Stomach (tissue), 9 donors: ENCODE results near the gene C16orf78. TPM values are rescaled to one million over a fixed set of nuclear protein-coding genes. Genes with fewer than 3 reads are reported as not detected.

Source experiments
- DNase-seq, 2 donors: peaks; one replicate each; pipeline versions ENCODE4 v3.0.0 to v3.0.0-alpha.2; 2013 to 2019
- H3K27ac ChIP-seq, 5 donors: fragments of 200-600 bp in 4 of 5; sonication (generic) in 4 of 5; one replicate each; pipeline ENCODE4 v1.5.1; 2013 to 2019; ENCODE audit warnings: mild to moderate bottlenecking in 1 of 5, moderate library complexity in 1 of 5
- H3K27me3 ChIP-seq, 3 donors: fragments of 200-600 bp; sonication (generic); one replicate each; pipeline ENCODE4 v1.5.1; 2017 to 2019; ENCODE audit warnings: mixed run types in 1 of 3
- H3K36me3 ChIP-seq, 4 donors: fragments of 200-600 bp; sonication (generic); 1 replicate in 3 of 4; 2 replicates in 1 of 4; pipeline ENCODE4 v1.5.1; 2016 to 2019
- H3K4me1 ChIP-seq, 4 donors: fragments of 200-600 bp; sonication (generic); one replicate each; pipeline ENCODE4 v1.5.1; 2016 to 2019
- H3K4me3 ChIP-seq, 4 donors: fragments of 200-600 bp; sonication (generic) in 3 of 4; one replicate each; pipeline ENCODE4 v1.5.1; 2016 to 2019; ENCODE audit warnings: mild to moderate bottlenecking in 1 of 4
- H3K9me3 ChIP-seq, 4 donors: fragments of 200-600 bp; sonication (generic); one replicate each; pipeline ENCODE4 v1.5.1; 2016 to 2019
- EP300 ChIP-seq: sonication (generic); formaldehyde crosslinking; IDR thresholded peaks from one replicate; pipeline ENCODE4 v1.6.1; 2017; ENCODE audit warnings: antibody characterized with exemption
- POLR2A ChIP-seq, 4 donors: fragments of 450-650 bp; IDR thresholded peaks; one replicate each; pipeline ENCODE4 v1.6.1; 2016; ENCODE audit warnings: antibody characterized with exemption in 4 of 4, control low read depth in 2 of 4, mild to moderate bottlenecking in 1 of 4, moderate library complexity in 1 of 4
- POLR2AphosphoS5 ChIP-seq, 3 donors: sonication (generic); formaldehyde crosslinking; IDR thresholded peaks; one replicate each; pipeline ENCODE4 v1.6.1; 2016; ENCODE audit warnings: antibody characterized with exemption in 3 of 3
- WGBS, 5 donors: extraction: QIAGEN DNeasy Blood & Tissue Kit in 3 of 5; methylation state at CpG; one replicate each; pipeline versions ENCODE4 v1.1.5 to v1.1.7; 2013 to 2018; 5-methylcytosine and 5-hydroxymethylcytosine counted together
- intact Hi-C: fragments of 100-400 bp; cut with DNase I; formaldehyde crosslinking; loops from one replicate; pipeline ENCODE4 v1.15.1; 2023; ENCODE audit warnings: low total_unique reads
- polyA plus RNA-seq, 3 donors: library from polyadenylated mRNA; stranded (reverse); fragments of 200-250 nt; gene quantifications; one replicate each; pipeline ENCODE4 v1.2.3, GENCODE V29; 2013
- total RNA-seq, 5 donors: library from RNA; depleted of rRNA; stranded (reverse); fragments of >200 nt; gene quantifications; one replicate each; pipeline versions ENCODE4 v1.1.0 to v1.2.3, GENCODE V29; 2014 to 2016
- TF ChIP-seq, protein P1 (sequence below), 7 experiments: fragments of 450-650 bp in 4 of 7; fragments of 200-600 bp in 3 of 7; sonication (generic) in 3 of 7; IDR thresholded peaks; one replicate each; pipeline ENCODE4 v1.5.1; 2016 to 2019; ENCODE audit warnings: antibody characterized with exemption in 7 of 7, control low read depth in 2 of 7, mild to moderate bottlenecking in 1 of 7
- donor health status: healthy with polysubstance abuse.
- donor health status: Bipolar disorder and iron deficiency.
- donor health status: healthy.

The C16orf78 gene
- total and polyA plus RNA-seq, 8 donors, result not detected

DNA sequence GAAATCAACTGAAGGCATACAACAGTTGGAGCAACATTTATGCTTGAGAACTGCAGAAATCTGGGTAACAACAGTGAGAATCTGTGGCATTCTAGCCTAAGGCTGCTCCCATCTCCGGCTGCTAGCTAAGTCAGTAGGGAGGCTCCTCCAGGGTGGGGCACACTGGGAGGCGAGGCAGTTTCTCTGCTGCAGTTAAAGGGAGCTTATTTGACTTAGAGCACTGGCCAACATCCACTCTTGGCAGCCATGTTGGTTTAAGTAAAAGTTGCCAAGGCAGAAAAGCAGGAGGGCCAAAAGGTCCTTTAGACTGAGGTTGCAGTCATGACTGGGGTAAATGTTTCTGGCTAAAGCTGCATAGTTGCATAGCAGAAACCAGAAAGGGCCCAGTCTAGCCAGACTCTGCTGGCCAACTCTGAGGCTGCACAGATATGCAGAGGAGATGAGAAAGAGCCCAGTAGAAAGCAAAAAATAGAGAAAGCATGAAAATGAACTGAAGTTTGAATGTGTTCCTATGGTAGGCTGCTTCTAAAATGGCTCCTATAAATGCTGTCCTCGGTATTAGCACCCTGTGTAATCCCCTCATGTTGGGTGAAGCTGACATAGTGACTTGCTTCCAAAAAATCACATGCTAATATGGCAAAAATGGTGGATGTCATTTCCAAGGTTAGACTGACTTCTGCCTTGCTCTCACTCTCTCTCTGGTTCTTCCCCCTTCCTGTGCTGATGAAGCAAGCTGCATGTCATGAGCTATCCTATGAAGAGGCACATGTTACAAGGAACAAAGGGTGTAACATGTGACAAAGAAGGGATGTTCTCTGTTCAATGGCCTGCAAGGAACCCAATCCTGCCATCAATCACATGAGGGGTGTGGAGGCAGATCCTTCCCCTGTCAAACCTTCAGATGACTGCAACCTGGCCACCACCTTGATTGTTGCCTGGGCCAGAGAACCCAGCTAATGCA, 3.7 kb upstream of the C16orf78 start:
- Histone ChIP-seq H3K4me1 (no peaks in the 10 kb centered on the region), H3K9me3 (peaks cover 0 to 4% (median 0%) of the 10 kb centered on the region in 4 donors), H3K27ac (no peak overlapping the region), H3K4me3 (no peak overlapping the region), H3K36me3 (no peaks in the 10 kb centered on the region), H3K27me3 (no peaks in the 10 kb centered on the region)
- intact Hi-C loops, result no loop called here
- no peak for TF ChIP-seq POLR2A (IDR thresholded peaks at IDR 0.05)
- TF ChIP-seq EP300, result no peak
- TF ChIP-seq, protein P1, sequence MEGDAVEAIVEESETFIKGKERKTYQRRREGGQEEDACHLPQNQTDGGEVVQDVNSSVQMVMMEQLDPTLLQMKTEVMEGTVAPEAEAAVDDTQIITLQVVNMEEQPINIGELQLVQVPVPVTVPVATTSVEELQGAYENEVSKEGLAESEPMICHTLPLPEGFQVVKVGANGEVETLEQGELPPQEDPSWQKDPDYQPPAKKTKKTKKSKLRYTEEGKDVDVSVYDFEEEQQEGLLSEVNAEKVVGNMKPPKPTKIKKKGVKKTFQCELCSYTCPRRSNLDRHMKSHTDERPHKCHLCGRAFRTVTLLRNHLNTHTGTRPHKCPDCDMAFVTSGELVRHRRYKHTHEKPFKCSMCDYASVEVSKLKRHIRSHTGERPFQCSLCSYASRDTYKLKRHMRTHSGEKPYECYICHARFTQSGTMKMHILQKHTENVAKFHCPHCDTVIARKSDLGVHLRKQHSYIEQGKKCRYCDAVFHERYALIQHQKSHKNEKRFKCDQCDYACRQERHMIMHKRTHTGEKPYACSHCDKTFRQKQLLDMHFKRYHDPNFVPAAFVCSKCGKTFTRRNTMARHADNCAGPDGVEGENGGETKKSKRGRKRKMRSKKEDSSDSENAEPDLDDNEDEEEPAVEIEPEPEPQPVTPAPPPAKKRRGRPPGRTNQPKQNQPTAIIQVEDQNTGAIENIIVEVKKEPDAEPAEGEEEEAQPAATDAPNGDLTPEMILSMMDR (IDR thresholded peaks at IDR 0.05), result no peak
- no peak for TF ChIP-seq POLR2AphosphoS5 (IDR thresholded peaks at IDR 0.05)
- WGBS, 5 donors, result 44 to 63% (median 54%) methylated on average over 3 of the region's 3 CpGs
- DNase-seq, result no peak

DNA sequence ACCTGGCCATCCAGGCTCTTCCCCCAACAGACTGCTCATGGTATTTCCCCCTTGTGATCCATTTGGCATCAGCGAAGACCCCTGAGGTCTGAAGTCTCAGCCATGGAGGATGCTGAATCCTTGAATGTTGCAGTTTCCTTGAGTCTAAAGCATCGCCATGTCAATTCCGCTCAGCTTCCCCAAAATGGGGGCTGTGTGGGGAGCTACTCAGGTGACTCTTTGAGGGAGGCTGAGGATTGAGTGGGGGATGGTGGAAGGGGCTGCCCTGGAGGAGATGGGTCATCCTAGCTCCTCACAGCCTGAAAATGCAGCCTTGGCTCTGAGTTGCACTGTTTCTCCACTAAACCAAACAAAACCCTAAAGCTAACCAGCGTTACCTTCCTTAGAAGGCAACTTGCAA, 2.6 kb downstream of the C16orf78 start:
- Histone ChIP-seq H3K27ac (no peak overlapping the region), H3K4me1 (no peaks in the 10 kb centered on the region), H3K4me3 (no peak overlapping the region), H3K27me3 (peaks cover 0 to 19% (median 0%) of the 10 kb centered on the region in 3 donors), H3K36me3 (no peaks in the 10 kb centered on the region), H3K9me3 (no peaks in the 10 kb centered on the region)
- DNase-seq, result no peak
- WGBS, 5 donors, result 84 to 92% (median 87%) methylated on average over 4 of the region's 4 CpGs
- TF ChIP-seq, protein P1 (IDR thresholded peaks at IDR 0.05), result no peak
- TF ChIP-seq POLR2A (IDR thresholded peaks at IDR 0.05), result no peak
- TF ChIP-seq POLR2AphosphoS5 (IDR thresholded peaks at IDR 0.05), result no peak
- TF ChIP-seq EP300, result no peak
- intact Hi-C loops, result no loop called here

DNA sequence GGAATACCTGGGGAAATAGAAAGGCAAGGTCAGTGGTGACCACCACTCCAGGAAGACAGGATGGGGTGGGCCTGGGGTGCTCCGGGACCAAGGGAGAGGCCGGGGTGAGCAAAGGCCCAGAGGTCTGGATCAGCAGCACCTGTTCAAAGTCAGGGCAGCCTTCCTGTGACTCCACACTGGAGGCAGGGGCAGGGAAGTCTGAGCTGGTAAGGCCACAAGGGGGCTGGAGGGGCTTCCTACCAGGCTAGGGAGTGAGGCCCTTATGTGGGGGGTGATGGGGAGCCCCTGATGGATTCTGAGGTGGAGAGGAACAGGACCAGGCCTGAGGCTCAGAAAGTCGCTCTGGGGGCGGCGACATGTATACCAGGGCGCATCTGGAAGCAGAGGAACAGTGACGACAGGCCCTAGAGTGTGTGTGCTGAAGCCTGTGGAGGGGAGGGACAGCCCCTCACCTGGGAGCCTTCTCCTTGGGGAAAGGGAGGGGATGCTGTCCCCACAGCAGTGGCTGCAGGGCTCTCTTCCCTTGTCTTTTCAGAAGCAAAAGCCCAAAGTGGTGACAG, 3.7 kb downstream of the C16orf78 start:
- intact Hi-C loops, result no loop called here
- Histone ChIP-seq H3K27me3 (peaks cover 0 to 19% (median 0%) of the 10 kb centered on the region in 3 donors), H3K9me3 (no peaks in the 10 kb centered on the region), H3K4me3 (no peak overlapping the region), H3K27ac (no peak overlapping the region), H3K36me3 (no peaks in the 10 kb centered on the region), H3K4me1 (no peaks in the 10 kb centered on the region)
- TF ChIP-seq POLR2A (IDR thresholded peaks at IDR 0.05) (no peak), EP300 (no peak), POLR2AphosphoS5 (IDR thresholded peaks at IDR 0.05) (no peak)
- TF ChIP-seq, protein P1 (IDR thresholded peaks at IDR 0.05), result no peak
- no peak for DNase-seq
- WGBS, 5 donors, result 79 to 89% (median 86%) methylated on average over 7 of the region's 7 CpGs

DNA sequence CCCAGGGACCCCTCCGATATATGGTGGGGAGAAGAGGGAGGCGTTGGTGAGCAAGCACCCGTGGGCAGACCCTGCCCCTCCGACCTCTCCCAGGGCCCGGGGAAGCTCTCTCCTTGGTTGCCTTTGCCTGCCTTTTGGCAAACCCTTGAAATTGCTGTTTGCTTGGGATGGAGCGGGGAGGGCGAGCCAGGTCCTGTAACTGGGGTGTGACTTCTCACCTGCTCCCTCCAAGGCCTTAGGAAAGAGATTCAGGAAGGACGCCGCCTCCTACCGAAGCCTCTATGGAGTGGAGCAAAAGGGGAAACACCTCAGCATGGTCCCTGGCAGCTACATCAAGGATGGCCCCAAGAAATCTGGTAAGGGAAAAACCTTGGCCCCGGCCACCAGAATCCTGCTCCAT, 4.6 kb downstream of the C16orf78 start:
- Histone ChIP-seq H3K9me3 (peaks cover 0 to 2% (median 0%) of the 10 kb centered on the region in 4 donors), H3K27ac (no peak overlapping the region), H3K4me3 (no peak overlapping the region), H3K4me1 (no peaks in the 10 kb centered on the region), H3K36me3 (no peaks in the 10 kb centered on the region), H3K27me3 (peaks cover 0 to 19% (median 0%) of the 10 kb centered on the region in 3 donors)
- TF ChIP-seq, protein P1 (IDR thresholded peaks at IDR 0.05), result no peak
- TF ChIP-seq POLR2A (IDR thresholded peaks at IDR 0.05), result no peak
- TF ChIP-seq EP300, result no peak
- TF ChIP-seq POLR2AphosphoS5 (IDR thresholded peaks at IDR 0.05), result no peak
- 68 to 73% (median 71%) methylated on average over 7 to 11 of the region's 11 CpGs for WGBS, 5 donors
- intact Hi-C loops, result no loop called here
- no peak for DNase-seq
